ENCODE data around the gene PLEKHA4. TPM values are rescaled to one million over a fixed set of nuclear protein-coding genes. Genes with fewer than 3 reads are reported as not detected.

Gene PLEKHA4
- total and polyA plus RNA-seq, 9 of the 15 experiments (the other 6 are each of a cell fraction or from before 2014, with no cell fraction given), result 0.07 to 30.8 (median 11.4) TPM

DNA sequence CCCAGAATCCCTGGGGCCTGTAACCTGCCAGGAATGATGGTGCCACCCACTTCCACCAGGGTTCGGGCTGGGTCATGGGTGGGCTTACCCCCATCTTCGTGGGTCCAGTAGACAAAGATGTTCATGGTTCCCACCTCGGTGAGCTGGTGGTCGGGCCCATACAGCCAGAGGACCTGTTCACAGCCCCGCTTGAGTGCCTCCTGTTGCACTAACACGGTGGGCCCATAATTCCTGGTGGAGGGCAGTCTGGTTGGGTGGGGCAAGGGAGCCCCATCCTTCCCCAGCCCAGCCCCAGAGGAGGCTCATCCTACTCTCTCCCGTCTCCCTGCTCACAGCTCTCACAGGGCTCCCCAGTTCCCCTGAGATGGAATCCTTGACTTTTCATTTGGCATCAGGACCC, 71.3 kb downstream of the PLEKHA4 start:
- H3K27ac ChIP-seq (ENCODE audit: extremely low read depth, low read depth, low read length), result no peak overlapping the region
- ChIA-PET POLR2A (interaction anchor here (0.6 to 2.6 kb wide), 3 partner anchors 51 to 170 kb away, joined by 4 to 13 read pairs (median 4); no protein-coding TSS in a partner anchor), CTCF (ENCODE audit: low intra/inter-chr PET ratio) (no interaction called here)
- H3K4me2 ChIP-seq (ENCODE audit: insufficient read depth, low read length), result no peak overlapping the region
- H3K27me3 ChIP-seq (ENCODE audit: control insufficient read depth in 2 of 2, insufficient read depth in 2 of 2, low read length in 2 of 2), result no peaks in the 10 kb centered on the region
- H2AFZ ChIP-seq (ENCODE audit: low read depth, low read length), result no peak overlapping the region
- no peak for ATAC-seq
- BruUV-seq (replicated peaks), result no TSS peak
- no peak overlapping the region for H3K4me3 ChIP-seq
- no peak for FAIRE-seq
- peaks cover 3 to 24% of the 10 kb centered on the region in 2 experiments; a peak in 4 of 5 replicates for H3K4me1 ChIP-seq (replicated peaks in 1 of 2; ENCODE audit: control insufficient read depth in 2 of 2, insufficient read depth in 2 of 2, low read length in 2 of 2)
- H3K36me3 ChIP-seq (ENCODE audit: control insufficient read depth, insufficient read depth, low read length), result peaks cover 16% of the 10 kb centered on the region; the same call in 1 of the 3 replicates
- no peaks in the 10 kb centered on the region for H4K20me1 ChIP-seq (replicated peaks; ENCODE audit: control insufficient read depth, insufficient read depth, low read length)
- TF ChIP-seq POLR2G (IDR thresholded peaks at IDR 0.05; ENCODE audit: low read depth, low read length) (0 out of 2 replicates have a peak, but pooled peaks have one; percentile 6), CREM (IDR thresholded peaks at IDR 0.05; ENCODE audit: low read depth) (no peak), ZKSCAN1 (IDR thresholded peaks at IDR 0.05; ENCODE audit: low read depth, low read length) (no peak), NFYB (IDR thresholded peaks at IDR 0.05; ENCODE audit: extremely low read depth, insufficient read length) (no peak), U2AF2 (optimal IDR thresholded peaks at IDR 0.05; ENCODE audit: low read depth, low read length) (no peak), ZNF224 (CRISPR knock-in tag; IDR thresholded peaks at IDR 0.05) (no peak)
- TF ChIP-seq, protein P1, sequence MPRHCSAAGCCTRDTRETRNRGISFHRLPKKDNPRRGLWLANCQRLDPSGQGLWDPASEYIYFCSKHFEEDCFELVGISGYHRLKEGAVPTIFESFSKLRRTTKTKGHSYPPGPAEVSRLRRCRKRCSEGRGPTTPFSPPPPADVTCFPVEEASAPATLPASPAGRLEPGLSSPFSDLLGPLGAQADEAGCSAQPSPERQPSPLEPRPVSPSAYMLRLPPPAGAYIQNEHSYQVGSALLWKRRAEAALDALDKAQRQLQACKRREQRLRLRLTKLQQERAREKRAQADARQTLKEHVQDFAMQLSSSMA (CRISPR knock-in tag; IDR thresholded peaks at IDR 0.05), result no peak
- WGBS (ENCODE audit: insufficient coverage, low coverage, missing lambda C conversion rate), result 69% methylated on average over 6 of the region's 7 CpGs
- intact Hi-C loops (cut with micrococcal nuclease) (no loop called here), in situ Hi-C loops (cut with MboI) (loop anchor here (10.0 kb wide), 1 partner anchor 428 kb away; no protein-coding TSS in a partner anchor)
- H3K9me3 ChIP-seq (replicated peaks; ENCODE audit: control insufficient read depth, insufficient read depth, low read depth, low read length), result no peaks in the 10 kb centered on the region
- peak in 1 of 4 experiments; percentile 10 for DNase-seq (ENCODE audit: extremely low read depth in 1 of 4, low spot score in 3 of 4)
- no peaks in the 10 kb centered on the region for H3K79me2 ChIP-seq (ENCODE audit: control insufficient read depth, insufficient read depth, low read length)
- no peak overlapping the region for H3K9ac ChIP-seq (ENCODE audit: insufficient read depth in 1 of 2, low read depth in 2 of 2, low read length in 2 of 2)
- no peaks in the 10 kb centered on the region for H3K9me1 ChIP-seq (ENCODE audit: control insufficient read depth, insufficient read depth, low read length)
